Gastrocnemius medialis (tissue), 4 donors: ENCODE data around the gene USP5.

Source experiments
- POLR2A ChIP-seq, 2 donors: fragments of 450-650 bp; IDR thresholded peaks; one replicate each; pipeline ENCODE4 v1.6.1; 2017; ENCODE audit warnings: antibody characterized with exemption in 2 of 2, mild to moderate bottlenecking in 2 of 2, moderate library complexity in 2 of 2
- TF ChIP-seq, protein P1 (sequence below), 5 experiments: fragments of 450-650 bp in 3 of 5; fragments of 200-600 bp in 2 of 5; sonication (generic) in 2 of 5; IDR thresholded peaks in 4 of 5; conservative IDR thresholded peaks in 1 of 5; 1 replicate in 4 of 5; 2 replicates in 1 of 5; pipeline ENCODE4 v1.5.1; 2016 to 2019; ENCODE audit warnings: antibody characterized with exemption in 5 of 5, mild to moderate bottlenecking in 3 of 5, moderate library complexity in 3 of 5

DNA sequence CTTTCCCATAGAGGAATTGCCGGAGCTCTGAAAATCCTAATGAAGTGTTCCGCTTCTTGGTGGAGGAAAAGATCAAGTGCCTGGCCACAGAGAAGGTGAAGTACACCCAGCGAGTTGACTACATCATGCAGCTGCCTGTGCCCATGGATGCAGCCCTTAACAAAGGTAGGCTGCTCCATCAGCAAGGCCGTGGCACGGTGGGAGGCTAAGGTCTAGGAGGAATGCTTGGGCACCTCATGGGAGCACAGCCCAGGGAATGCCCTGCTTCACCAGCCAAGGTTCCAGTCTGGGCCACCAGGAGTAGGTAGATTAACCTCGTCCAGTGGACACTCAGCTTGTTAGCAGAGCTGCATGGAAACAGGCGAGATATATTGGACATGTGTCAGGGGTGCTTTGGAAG, 9.0 kb downstream of the USP5 start:
- TF ChIP-seq, protein P1, sequence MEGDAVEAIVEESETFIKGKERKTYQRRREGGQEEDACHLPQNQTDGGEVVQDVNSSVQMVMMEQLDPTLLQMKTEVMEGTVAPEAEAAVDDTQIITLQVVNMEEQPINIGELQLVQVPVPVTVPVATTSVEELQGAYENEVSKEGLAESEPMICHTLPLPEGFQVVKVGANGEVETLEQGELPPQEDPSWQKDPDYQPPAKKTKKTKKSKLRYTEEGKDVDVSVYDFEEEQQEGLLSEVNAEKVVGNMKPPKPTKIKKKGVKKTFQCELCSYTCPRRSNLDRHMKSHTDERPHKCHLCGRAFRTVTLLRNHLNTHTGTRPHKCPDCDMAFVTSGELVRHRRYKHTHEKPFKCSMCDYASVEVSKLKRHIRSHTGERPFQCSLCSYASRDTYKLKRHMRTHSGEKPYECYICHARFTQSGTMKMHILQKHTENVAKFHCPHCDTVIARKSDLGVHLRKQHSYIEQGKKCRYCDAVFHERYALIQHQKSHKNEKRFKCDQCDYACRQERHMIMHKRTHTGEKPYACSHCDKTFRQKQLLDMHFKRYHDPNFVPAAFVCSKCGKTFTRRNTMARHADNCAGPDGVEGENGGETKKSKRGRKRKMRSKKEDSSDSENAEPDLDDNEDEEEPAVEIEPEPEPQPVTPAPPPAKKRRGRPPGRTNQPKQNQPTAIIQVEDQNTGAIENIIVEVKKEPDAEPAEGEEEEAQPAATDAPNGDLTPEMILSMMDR (IDR thresholded peaks at IDR 0.05 in 4 of 5, conservative IDR thresholded peaks at IDR 0.05 in 1 of 5), result no peak
- no peak for TF ChIP-seq POLR2A (IDR thresholded peaks at IDR 0.05)
